NCI-H345 (cell line): ENCODE results near the gene BIRC7.

ENCODE experiments used
- DNase-seq: peaks from one replicate; lab custom pipeline; 2025; lab: John Stamatoyannopoulos, UW

Gene BIRC7

DNA sequence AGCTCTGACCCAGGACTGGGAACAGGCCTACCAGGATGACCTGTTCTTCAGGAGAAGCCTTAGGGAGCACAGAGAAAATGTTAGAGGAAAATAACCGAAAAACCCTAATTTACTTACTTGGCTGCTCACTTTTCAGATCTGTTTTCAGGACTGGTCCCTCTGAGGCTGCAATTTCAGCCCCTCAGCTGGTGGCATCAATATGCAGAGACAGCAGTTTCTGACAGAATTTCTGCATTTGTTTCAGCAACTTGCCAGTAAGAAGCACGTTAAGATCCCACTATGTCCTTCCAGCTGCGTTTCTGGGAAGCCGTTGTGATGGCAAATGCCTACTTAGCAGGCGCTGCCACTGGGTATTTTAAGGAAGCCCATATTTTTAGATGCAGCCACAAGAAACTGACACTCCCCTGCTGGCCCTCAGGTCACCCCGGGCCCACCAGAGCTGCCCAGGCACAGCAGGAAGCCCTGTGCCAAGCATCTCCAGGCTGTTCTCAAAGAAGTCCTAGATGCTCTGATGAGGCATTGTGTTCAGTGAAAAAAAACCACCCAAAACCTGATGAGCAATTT lies 27.3 kb upstream of the BIRC7 start:
- no peak for DNase-seq

DNA sequence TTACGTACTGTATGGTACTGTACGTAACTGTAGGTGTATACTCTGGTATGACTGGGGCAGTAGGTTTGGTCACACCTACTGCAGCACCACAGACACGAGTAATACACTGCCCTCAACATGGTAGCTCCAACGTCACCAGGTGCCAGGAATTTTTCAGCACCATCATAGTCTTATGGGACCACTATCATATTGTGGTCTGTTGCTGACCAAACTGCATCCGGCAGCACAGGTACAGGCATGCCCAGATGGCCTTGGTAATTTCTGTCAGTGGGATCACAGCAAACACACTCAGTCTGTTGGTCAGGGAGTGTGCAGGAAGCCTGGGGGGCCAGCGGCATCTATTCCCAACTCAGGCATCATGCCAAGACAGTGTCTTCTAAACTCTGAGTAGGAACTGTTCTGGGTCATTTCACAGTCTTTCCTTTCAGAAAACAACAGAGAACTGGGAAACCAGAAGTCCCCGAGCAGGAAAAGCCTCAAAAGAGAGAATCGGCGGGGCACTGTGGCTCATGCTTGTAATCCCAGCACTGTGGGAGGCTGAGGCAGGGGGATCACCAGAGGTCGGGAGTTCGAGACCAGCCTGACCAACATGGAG lies 25.6 kb upstream of the BIRC7 start:
- no peak for DNase-seq

DNA sequence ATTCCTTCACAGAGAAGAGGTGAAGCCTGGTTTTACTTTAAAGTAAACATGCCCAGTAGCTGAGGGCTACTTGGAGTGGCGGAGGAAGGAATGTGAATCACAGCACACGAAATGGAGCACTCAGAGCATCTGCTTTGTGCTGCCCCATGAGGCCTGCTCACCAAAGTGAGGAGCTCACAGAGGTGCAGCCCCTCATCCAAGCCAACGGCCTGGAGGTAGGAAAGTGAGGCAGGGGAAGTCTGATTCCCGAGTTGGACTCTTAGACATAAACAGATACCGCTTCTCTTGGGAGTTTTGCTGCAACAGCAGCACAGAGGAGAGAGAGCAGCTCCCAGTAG lies 23.3 kb upstream of the BIRC7 start:
- DNase-seq, result no peak

DNA sequence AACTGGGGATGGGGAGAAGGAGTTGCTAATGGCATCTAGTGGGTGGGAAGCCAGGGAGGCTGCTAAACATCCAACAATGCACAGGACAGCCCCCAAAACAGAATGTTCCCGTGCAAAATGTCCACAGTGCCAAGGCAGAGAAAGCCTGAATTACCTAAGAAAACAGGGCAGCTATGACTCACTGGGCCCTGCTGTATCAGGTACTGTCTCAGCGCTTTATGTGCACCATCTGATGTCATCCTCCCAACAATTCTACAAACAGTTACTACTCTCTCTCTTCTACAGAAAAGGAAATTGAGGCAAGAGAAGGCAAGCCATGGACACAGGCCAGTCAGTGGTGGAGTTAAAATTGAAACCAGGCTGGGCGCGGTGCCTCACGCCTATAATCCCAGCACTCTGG lies 22.9 kb upstream of the BIRC7 start:
- no peak for DNase-seq

DNA sequence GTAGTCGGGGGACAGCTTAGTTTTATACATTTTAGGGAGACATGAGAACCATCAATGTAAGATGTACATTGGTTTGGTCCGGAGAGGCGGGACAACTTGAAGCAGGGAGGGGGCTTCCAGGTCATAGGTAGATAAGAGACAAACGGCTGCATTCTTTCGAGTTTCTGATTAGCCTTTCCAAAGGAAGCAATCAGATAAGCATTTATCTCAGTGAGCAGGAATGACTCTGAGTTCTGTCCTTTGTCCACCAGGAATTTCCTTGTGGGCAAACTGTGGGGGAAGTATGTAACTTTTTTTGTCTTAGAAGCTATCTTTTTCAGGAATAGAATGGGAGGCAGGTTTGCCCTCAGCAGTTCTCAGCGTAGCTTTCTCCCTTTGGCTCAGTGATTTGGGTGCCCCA lies 21.2 kb upstream of the BIRC7 start:
- DNase-seq, result no peak

DNA sequence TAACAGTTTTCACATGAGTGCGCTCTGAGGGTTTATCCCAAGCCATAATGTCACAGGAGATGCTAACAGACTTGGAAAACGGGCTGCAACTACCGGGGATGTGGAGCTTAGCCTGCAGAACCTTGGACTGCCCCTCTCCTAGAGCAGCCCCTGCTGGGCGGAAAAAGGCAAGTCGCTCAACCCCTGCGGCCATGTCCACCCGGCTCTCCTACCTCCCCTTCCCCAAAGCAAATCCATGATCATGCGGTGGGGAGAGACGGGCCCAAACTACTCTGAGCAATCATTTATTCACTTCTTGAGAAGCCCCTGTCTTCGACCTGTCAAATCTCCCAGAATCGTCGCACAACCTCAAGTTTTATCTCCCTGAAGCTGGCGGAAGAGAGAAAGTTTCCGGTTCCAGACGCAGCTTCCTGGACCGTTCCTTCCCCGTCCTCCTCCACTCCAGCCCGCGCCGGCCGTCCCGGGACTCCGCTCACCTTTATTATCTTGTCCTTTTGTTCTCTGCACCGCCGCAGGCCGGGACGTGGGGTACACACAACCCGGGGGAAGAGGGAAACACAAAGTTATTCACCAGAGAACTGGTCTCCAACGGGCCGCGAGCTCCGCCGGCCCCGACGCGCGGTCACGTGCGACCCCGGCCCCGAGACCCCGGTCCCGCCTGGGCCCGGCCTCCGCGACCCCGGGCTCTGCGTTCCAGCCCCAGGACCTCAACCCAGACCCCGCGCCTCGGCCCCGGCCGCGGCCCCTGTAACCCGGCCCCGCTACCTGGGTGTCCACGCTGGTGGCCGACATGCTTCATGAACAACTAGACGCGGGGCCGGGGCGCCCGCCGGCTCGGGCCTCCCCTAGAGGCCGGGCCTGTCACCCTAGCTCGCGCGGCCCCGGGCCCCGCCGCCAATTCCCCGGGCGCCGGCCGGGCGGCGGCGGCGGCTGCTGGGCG lies 20.3 kb upstream of the BIRC7 start:
- no peak for DNase-seq

DNA sequence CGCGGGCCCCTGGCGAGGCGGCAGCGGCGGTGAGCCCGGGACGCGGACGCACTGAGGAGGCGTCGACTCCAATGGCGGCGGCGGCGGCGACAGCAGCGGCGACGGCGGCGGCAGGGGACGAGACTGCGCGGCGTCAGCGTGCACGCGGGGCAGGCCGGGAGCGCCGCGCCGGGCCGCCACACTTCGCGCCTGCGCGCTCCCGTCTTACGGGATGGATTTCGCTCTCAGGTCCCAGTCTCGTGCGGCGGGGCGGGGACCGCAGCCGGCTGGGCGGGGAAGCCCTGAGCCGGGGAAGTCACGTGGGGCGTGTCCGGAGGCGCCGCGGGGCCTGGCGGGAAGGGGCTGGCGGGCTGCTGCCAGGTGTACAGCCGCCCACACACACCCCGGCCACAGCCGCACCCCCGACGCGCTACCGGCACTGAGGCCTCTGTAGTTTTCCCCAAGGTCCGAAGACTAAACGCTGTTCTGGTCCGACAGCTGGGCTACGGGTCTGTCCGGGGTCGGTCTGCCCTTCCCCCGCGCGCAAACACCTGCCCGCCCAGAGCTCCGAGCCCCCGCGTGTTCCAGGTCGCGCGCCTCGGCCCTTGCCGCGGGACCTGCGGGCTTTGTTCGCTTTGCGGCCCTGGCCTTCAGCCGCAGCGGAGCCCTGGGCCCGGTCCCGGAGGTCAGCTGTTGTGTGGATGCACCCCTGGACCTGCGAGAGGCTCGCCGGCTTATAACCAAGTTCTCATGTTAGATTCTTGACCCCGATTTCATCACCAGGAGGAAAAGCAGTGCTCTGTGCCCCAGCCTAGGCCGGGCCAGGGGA lies 19.5 kb upstream of the BIRC7 start, which contains the start of gene YTHDF1:
YTHDF1 (minus strand) TSS at position 91 of the 808 bp plus-strand sequence. CDS start 239 bp downstream, outside the sequence.
- DNase-seq, result peak; percentile 99

DNA sequence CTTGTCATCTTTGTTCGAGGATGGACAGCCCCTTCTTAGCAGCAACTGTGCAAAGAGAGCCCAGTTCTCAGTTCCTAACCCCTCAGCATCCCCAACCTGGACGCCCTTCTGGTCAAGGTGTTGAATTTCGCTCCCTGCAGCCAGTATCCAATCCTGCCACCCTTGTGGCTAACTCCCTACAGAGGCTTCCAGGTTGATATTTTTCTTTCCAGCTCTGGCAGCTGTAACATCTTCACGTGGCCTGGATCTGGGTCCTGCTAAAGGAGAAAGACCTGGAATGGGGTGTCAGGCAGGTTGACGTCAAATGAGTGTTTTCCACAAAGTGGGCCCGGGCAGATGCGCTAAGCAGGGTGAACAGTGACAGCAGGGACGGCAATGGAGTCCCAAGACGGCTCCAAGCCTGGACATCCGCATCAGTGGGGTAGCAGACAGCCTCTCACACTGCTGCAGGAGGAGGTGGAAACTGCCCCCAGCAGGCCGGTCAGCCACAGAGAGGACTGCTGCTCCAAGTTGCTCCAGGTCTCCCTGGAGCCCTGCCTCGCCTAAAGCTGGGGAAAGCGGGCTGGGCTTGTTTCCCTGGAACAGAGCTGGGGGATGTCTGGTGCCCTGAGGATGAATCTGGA lies 18.7 kb upstream of the BIRC7 start:
- DNase-seq, result no peak

DNA sequence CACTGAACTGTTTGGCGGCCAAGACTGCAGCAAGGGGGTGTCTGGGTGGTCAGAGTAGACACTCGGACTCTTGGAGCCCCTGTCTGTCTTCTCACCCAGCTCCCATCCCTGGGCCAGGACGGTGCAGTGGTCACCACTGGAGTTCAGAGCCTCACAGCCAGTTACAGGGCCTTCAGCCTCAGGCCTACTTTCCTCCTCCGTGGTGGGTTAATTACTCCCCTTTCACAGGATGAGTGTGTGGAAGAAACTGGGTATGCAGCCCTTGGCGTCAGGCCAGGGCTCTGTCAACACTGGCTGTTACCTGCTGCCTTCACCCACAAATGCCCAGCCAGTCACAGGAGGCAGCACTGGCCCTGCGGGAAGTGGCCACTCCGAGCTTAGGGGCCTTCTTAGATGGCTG lies 18.0 kb upstream of the BIRC7 start:
- peak; percentile 50 for DNase-seq

GRCh38 chr20:63218701-63219446 lies 16.8 kb upstream of the BIRC7 start:
- DNase-seq, result no peak

GRCh38 chr20:63219447-63219821 lies 16.3 kb upstream of the BIRC7 start:
- DNase-seq, result no peak

DNA sequence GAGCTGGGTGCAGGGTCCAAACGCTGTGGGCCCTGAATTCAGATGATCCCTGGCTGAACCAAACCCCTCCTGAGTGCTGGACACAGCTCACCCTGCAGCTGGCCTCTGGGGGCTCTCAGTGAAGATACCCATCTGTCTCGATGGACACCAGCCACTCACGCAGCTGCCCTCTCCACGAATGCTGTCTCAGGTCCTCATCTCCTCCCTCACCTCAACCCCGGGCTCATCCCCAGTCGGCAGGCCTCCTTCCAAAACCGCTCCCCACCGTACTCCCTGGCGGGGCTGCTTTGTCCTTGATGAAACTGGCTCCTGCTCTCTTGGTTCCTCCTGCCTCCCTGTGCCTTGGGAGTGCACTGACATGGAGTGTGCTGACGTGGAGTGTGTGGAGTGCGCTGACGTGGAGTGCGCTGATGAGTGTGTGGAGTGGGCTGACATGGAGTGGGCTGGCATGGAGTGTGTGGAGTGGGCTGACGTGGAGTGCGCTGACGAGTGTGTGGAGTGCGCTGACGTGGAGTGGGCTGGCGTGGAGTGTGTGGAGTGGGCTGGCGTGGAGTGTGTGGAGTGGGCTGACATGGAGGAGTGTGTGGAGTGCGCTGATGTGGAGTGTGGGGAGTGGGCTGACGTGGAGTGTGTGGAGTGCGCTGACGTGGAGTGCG lies 15.7 kb upstream of the BIRC7 start:
- no peak for DNase-seq

DNA sequence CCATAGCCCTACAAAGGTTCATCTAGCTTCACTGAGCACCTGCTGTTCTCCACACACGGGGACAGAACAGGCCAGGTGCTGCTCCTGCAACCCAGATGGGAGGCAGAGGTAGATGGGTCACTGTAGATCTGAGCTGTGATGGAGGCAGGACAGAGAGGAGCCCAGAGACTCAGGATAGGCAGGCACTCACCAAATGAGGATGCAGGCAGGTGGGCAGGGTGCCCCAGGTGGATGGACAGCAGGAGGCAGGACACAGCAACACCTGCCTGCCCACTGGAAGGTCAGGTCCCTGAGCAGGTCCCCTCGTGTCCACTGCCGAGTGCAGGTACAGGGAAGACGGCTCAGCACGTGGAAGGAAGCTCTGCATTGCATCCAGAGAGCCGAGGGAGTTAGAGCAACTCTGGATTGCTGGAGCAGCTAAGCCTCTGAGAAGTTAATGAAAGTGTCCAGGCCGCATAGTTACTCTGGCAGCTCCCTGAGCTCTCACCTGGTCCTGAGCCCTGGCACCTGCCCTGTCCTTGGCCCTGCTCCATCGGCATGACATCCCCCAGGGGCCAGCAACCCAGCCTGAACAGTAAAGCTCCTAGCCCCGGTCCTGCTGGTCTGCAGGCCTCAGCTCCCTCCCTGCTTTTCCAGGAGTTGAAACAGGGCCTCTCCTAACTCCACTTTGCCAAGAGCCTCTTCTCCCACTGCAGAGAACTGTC lies 14.9 kb upstream of the BIRC7 start:
- no peak for DNase-seq

- peak; percentile 42 for DNase-seq
Measured at GRCh38 chr20:63221400-63222053, 14.2 kb upstream of the BIRC7 start.

- DNase-seq, result peak; percentile 35
Measured at GRCh38 chr20:63222541-63222940, 13.2 kb upstream of the BIRC7 start.

- DNase-seq, result peak; percentile 73
Measured at GRCh38 chr20:63223121-63223825, 12.4 kb upstream of the BIRC7 start.

GRCh38 chr20:63223826-63224207 lies 11.9 kb upstream of the BIRC7 start:
- no peak for DNase-seq

GRCh38 chr20:63224412-63225081 lies 11.2 kb upstream of the BIRC7 start:
- peak; percentile 63 for DNase-seq
